Stomach smooth muscle (tissue), 2 donors: Measurements from ENCODE around the gene PON2.

ENCODE experiments used
- H3K27ac ChIP-seq: one replicate; pipeline ENCODE4 v1.7.0; 2013; ENCODE audit warnings: mild to moderate bottlenecking, low read length, inconsistent platforms
- H3K27me3 ChIP-seq, 2 donors: one replicate each; pipeline ENCODE4 v1.7.0; 2013; ENCODE audit warnings: low read length in 2 of 2; ENCODE audit not compliant: insufficient read depth in 2 of 2, control insufficient read depth in 1 of 2
- H3K36me3 ChIP-seq, 2 donors: one replicate each; pipeline ENCODE4 v1.7.0; 2013; ENCODE audit warnings: low read length in 2 of 2; ENCODE audit not compliant: control insufficient read depth in 2 of 2, insufficient read depth in 2 of 2
- H3K4me1 ChIP-seq: one replicate; pipeline ENCODE4 v1.7.0; 2013; ENCODE audit warnings: low read length; ENCODE audit not compliant: control insufficient read depth, insufficient read depth
- H3K4me3 ChIP-seq, 2 donors: one replicate each; pipeline ENCODE4 v1.7.0; 2013; ENCODE audit warnings: low read length in 2 of 2
- H3K9ac ChIP-seq, 2 donors: one replicate each; pipeline ENCODE4 v1.7.0; 2013; ENCODE audit warnings: low read length in 2 of 2, mild to moderate bottlenecking in 1 of 2
- H3K9me3 ChIP-seq, 2 donors: one replicate each; pipeline ENCODE4 v1.7.0; 2013; ENCODE audit warnings: low read length in 2 of 2; ENCODE audit not compliant: control insufficient read depth in 2 of 2
- donor health status: healthy.
- donor health status: Pancreatic carcinoma.

Gene PON2

DNA sequence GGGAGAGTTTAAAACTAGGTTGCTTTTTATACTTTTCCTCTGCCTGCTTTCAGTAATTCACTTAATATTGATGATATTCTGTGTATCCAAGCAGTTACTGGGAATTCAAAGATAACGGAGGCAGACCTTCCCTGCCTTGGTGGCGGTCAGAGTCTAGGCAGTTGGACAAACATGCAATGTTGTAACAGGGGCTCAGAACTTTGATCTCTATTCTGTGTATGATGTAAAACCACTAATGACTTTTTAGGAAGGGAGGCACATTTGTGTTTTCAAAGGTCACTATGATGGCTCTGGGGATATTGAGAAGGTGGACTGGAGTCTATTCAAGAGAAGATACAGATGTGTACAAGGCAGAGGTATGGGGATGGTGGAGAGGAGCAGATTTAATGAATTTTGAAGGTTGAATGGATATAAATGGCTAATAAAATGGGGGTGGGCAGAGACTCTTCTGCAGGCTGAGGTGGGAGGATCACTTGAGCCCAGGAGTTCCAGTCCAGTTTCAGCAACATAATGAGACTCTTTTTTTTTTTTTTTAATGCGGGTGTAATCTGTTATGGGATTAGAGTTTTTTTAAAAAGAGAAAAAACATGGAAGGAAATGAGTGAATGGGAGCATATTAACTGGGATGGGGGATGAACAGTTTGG, 5.7 kb upstream of the PON2 start:
- no peak overlapping the region for H3K4me3 ChIP-seq
- H3K36me3 ChIP-seq, result no peaks in the 10 kb centered on the region
- no peaks in the 10 kb centered on the region for H3K9me3 ChIP-seq
- H3K9ac ChIP-seq, result no peak overlapping the region
- no peak overlapping the region for H3K27ac ChIP-seq
- H3K4me1 ChIP-seq, result no peaks in the 10 kb centered on the region
- H3K27me3 ChIP-seq, result no peaks in the 10 kb centered on the region

DNA sequence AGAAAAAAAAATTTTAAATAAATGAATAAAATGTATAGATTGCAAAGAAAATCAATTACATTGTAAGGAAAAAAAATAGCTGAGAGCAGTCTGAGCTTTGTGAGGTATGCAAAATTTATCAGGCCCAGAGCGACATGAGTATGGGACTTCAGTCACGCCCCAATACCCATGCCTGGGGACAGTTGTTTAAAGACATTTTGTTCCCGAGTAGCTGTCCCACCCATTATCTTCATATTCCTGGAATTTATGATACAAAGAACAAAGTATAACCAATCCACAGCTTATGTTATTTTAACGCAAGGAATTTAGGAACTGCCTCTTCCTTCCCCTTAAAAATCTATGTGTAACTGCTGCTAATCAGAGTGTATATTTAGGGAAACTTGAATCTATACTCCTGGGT, 1.6 kb upstream of the PON2 start:
- no peak overlapping the region for H3K27ac ChIP-seq

DNA sequence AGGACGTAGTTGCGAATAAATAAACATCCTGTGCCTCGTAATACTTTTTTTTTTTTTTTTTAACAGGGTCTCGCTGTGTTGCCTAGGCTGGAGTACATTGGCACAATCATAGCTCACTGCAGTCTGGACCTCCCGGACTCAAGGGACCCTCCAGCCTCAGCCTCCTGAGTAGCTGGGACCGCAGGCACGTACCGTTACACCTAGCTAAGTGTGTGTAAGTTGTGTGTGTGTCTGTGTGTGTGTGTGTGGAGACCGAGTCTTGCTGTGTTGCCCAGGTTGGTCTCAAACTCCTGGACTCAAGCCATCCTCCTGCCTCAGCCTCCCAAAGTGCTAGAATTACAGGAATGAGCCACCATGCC, 573 bp upstream of the PON2 start:
- Histone ChIP-seq H3K27me3 (no peaks in the 10 kb centered on the region), H3K9ac (peak overlapping the region; percentile 97 to 98), H3K4me1 (peaks cover 7% of the 10 kb centered on the region), H3K27ac (peak overlapping the region; percentile 91), H3K36me3 (no peaks in the 10 kb centered on the region), H3K4me3 (peak overlapping the region; percentile 77 to 83), H3K9me3 (no peaks in the 10 kb centered on the region)

More for the DNA sequence above, 1.6 kb upstream of the PON2 start:
- Histone ChIP-seq H3K9me3 (no peaks in the 10 kb centered on the region), H3K9ac (no peak overlapping the region), H3K4me3 (no peak overlapping the region), H3K27me3 (no peaks in the 10 kb centered on the region), H3K36me3 (no peaks in the 10 kb centered on the region), H3K4me1 (peaks cover 7% of the 10 kb centered on the region)

GRCh38 chr7:95433952-95434556, 774 bp downstream of the PON2 start:
- Histone ChIP-seq H3K9me3 (no peaks in the 10 kb centered on the region), H3K36me3 (no peaks in the 10 kb centered on the region), H3K4me3 (peak overlapping the region; percentile 77 to 83), H3K4me1 (peaks cover 7% of the 10 kb centered on the region), H3K27ac (peak overlapping the region; percentile 91), H3K9ac (peak overlapping the region; percentile 97 to 98), H3K27me3 (no peaks in the 10 kb centered on the region)

- H3K9ac ChIP-seq, result no peak overlapping the region
- H3K9me3 ChIP-seq, result no peaks in the 10 kb centered on the region
- H3K27ac ChIP-seq, result no peak overlapping the region
- H3K4me3 ChIP-seq, result no peak overlapping the region
- H3K4me1 ChIP-seq, result peaks cover 7% of the 10 kb centered on the region
- H3K36me3 ChIP-seq, result no peaks in the 10 kb centered on the region
- H3K27me3 ChIP-seq, result no peaks in the 10 kb centered on the region
These were observed 1.7 kb downstream of the PON2 start for GRCh38 chr7:95433129-95433528.

DNA sequence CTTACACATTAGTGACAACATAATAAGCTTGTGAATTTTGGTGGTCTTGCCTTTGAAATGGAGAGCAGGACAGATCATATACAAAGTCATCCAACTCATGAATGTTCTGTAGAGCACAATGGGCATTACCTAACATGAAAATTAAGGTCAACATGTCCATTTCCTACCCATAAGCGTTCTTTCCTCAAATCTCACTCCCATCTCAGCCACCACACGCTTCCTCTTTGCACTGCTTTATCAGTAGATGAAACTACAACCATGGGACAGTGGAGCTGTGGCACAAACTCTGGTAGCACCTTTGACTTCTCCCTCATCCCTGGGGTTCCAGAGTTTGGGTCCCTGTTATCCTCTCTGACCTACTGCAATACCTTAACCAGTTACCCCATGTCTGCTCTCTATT, 2.2 kb downstream of the PON2 start:
- Histone ChIP-seq H3K27ac (no peak overlapping the region), H3K9ac (no peak overlapping the region), H3K4me3 (no peak overlapping the region), H3K36me3 (no peaks in the 10 kb centered on the region), H3K27me3 (no peaks in the 10 kb centered on the region), H3K4me1 (peaks cover 7% of the 10 kb centered on the region), H3K9me3 (no peaks in the 10 kb centered on the region)

GRCh38 chr7:95430864-95431263, 4.0 kb downstream of the PON2 start:
- Histone ChIP-seq H3K27me3 (no peaks in the 10 kb centered on the region), H3K9ac (no peak overlapping the region), H3K9me3 (no peaks in the 10 kb centered on the region), H3K27ac (no peak overlapping the region), H3K36me3 (no peaks in the 10 kb centered on the region), H3K4me1 (peaks cover 7% of the 10 kb centered on the region), H3K4me3 (no peak overlapping the region)

DNA sequence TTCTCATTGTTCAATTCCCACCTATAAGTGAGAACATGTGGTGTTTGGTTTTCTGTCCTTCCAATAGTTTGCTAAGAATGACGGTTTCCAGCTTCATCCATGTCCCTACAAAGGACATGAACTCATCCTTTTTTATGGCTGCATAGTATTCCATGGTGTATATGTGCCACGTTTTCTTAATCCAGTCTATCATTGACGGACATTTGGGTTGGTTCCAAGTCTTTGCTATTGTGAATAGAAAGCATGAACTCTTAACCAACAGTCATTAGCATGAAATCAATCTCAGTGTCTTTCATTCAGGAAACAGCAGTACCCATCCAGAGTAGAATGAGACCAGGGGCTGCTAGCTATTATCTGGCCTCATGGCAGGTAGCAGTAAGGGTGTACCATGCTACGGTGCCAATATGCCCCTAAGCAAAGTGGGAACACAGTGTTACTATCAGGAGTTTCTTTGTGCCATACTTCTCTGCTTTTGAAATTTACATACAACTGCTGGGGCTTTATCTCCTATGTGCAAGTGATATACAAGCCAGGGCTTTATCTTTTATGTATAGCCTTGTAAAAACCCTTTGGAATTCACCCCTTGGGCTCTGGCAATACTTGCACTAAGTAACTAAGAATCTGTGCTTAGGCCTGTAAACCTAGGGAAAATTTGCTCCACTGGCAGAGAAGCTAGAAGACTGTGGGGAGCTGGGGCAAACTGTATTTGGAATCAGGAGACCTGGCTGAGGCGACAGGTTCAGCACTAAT, 5.4 kb downstream of the PON2 start:
- no peak overlapping the region for H3K27ac ChIP-seq
- H3K4me3 ChIP-seq, result no peak overlapping the region
- H3K36me3 ChIP-seq, result no peaks in the 10 kb centered on the region

DNA sequence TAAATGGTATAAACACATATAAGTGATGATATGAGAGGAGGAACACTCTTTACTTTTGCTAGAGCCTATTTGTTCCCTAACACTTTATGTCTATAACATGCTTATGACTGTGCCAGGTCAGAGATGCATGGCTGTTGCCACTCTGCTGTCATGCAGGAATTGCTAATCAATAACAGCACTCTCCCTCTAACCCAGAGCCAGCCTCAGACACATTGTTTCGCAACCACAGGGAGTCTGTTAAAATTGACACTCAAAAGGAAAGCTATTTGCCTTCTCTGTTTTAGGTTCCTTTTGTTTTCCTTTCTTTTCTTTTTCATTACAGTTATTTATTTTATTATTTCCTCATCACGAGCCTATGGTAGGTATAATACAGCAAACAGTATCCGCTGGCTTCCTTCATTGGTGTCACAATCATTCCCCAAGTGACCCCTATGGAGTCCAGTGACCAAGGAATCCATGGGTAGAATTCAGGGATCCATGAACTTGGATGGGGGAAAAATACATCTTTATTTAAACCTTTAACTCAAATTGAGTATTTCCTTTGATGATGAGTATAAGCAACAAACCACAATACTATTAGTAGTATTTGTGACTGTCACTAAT, 6.8 kb downstream of the PON2 start:
- no peaks in the 10 kb centered on the region for H3K27me3 ChIP-seq
- H3K4me3 ChIP-seq, result no peak overlapping the region
- H3K9ac ChIP-seq, result no peak overlapping the region
- no peaks in the 10 kb centered on the region for H3K4me1 ChIP-seq
- peaks cover 0 to 6% of the 10 kb centered on the region in 2 donors for H3K36me3 ChIP-seq
- no peak overlapping the region for H3K27ac ChIP-seq
- no peaks in the 10 kb centered on the region for H3K9me3 ChIP-seq

More for the DNA sequence above, 5.4 kb downstream of the PON2 start:
- H3K9ac ChIP-seq, result no peak overlapping the region
- no peaks in the 10 kb centered on the region for H3K9me3 ChIP-seq
- peaks cover 3% of the 10 kb centered on the region for H3K4me1 ChIP-seq
- no peaks in the 10 kb centered on the region for H3K27me3 ChIP-seq

DNA sequence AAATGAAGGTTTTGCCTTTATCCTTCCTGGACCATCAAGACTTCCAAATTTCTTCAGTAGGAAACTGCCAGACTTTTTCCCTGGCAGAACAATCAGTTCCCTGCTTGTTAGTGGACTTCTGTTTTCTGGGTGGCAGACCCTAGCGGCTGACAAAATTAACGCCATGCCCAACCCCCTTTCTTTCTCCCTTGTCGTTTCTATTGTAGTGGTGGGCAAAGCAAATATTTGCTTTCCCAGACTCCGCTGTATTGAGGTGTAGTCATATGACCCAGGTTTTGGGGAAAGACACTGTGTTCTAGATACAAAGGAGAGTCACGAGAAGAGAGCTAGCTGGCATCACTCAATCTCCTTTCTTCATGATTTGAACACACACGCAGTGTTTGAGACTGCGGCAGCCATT, 7.7 kb downstream of the PON2 start:
- Histone ChIP-seq H3K9me3 (no peaks in the 10 kb centered on the region), H3K4me3 (no peak overlapping the region), H3K36me3 (peaks cover 0 to 6% of the 10 kb centered on the region in 2 donors), H3K9ac (no peak overlapping the region), H3K4me1 (no peaks in the 10 kb centered on the region), H3K27ac (no peak overlapping the region), H3K27me3 (no peaks in the 10 kb centered on the region)
